ENCODE data around the gene TLR7. TPM values are rescaled to one million over a fixed set of nuclear protein-coding genes. Genes with fewer than 3 reads are reported as not detected.

TLR7 gene
- total and polyA plus RNA-seq, 2 donors (not counting 3 experiments of a cell fraction or from before 2014, with no cell fraction given) = not detected

- ChIA-PET CTCF (no interaction called here), POLR2A (no interaction called here)
Measured at GRCh38 chrX:12936947-12937346, 70.1 kb downstream of the TLR7 start.

More at GRCh38 chrX:12936947-12937346, 70.1 kb downstream of the TLR7 start:
- no peak for DNase-seq (ENCODE audit: low read depth, low spot score)
- dilution Hi-C loops (cut with MboI; ENCODE audit: extremely low pct_ligation_motif_present, low sequenced_read_pairs) = no loop called here
- Histone ChIP-seq H3K9ac (replicated peaks; ENCODE audit: extremely low read depth, insufficient read depth, low read length) (no peak overlapping the region), H3K27me3 (ENCODE audit: control insufficient read depth in 2 of 2, insufficient read depth in 2 of 2, low read length in 2 of 2) (no peaks in the 10 kb centered on the region), H3K9me3 (replicated peaks; ENCODE audit: control insufficient read depth, insufficient read depth, low read length) (no peaks in the 10 kb centered on the region), H2AFZ (ENCODE audit: low read depth, low read length) (no peak overlapping the region), H4K20me1 (replicated peaks; ENCODE audit: control insufficient read depth, extremely low read depth, insufficient read depth, low read length) (no peaks in the 10 kb centered on the region), H3K4me3 (replicated peaks in 1 of 3; ENCODE audit: insufficient read depth in 1 of 3, low read depth in 1 of 3, low read length in 3 of 3) (no peak overlapping the region), H3K79me2 (ENCODE audit: control insufficient read depth, insufficient read depth, low read length) (no peaks in the 10 kb centered on the region), H3K4me2 (ENCODE audit: insufficient read depth, low read length) (no peak overlapping the region), H3K4me1 (ENCODE audit: control insufficient read depth, extremely low read depth, insufficient read depth, low read length) (no peaks in the 10 kb centered on the region), H3K27ac (ENCODE audit: insufficient read depth, low read depth, low read length) (no peak overlapping the region), H3K9me1 (replicated peaks; ENCODE audit: control insufficient read depth, extremely low read depth, insufficient read depth, low read length) (no peaks in the 10 kb centered on the region), H3K36me3 (ENCODE audit: control insufficient read depth in 2 of 2, extremely low read depth in 1 of 2, insufficient read depth in 2 of 2, low read length in 2 of 2) (no peaks in the 10 kb centered on the region)
- intact Hi-C loops (cut with micrococcal nuclease) = no loop called here
- FAIRE-seq = no peak
- TF ChIP-seq EZH2 (IDR thresholded peaks at IDR 0.05; ENCODE audit: borderline replicate concordance, low read depth, low read length, severe bottlenecking) = no peak
- TF ChIP-seq POLR2A (IDR thresholded peaks at IDR 0.05; ENCODE audit: low read depth, low read length) = no peak
- TF ChIP-seq GATA2 (IDR thresholded peaks at IDR 0.05; ENCODE audit: insufficient read depth, insufficient read length, low read depth, low read length) = no peak
- TF ChIP-seq POLR2AphosphoS5 (IDR thresholded peaks at IDR 0.05; ENCODE audit: insufficient read depth, low read depth, low read length) = no peak
- TF ChIP-seq CTCF (IDR thresholded peaks at IDR 0.05; ENCODE audit: extremely low read depth in 1 of 2, insufficient read depth in 1 of 2, low read depth in 1 of 2, low read length in 2 of 2) = no peak
- no peak for TF ChIP-seq MAX (IDR thresholded peaks at IDR 0.05; ENCODE audit: insufficient read depth, insufficient read length)
- no TSS peak for BruUV-seq (replicated peaks)

Other genes starting within 250 kb of the TLR7 start
- 36.7 and 38.0 TPM in 2 replicates for gene PRPS2, start 75.7 kb upstream of the TLR7 start, total RNA-seq
- gene PRPS2, start 75.7 kb upstream of the TLR7 start, polyA plus RNA-seq = 15.0 and 15.9 TPM in 2 replicates
- not detected in 2 replicates for gene TLR8, start 39.5 kb downstream of the TLR7 start, total RNA-seq
- not detected in 2 replicates for gene TLR8, start 39.5 kb downstream of the TLR7 start, polyA plus RNA-seq
- 6,742 and 6,858 TPM in 2 replicates for gene TMSB4X, start 108.0 kb downstream of the TLR7 start, total RNA-seq
- gene TMSB4X, start 108.0 kb downstream of the TLR7 start, polyA plus RNA-seq = 4,136 and 4,540 TPM in 2 replicates
- gene FAM9C, start 177.5 kb downstream of the TLR7 start, total RNA-seq = not detected in 2 replicates
- not detected in 2 replicates for gene FAM9C, start 177.5 kb downstream of the TLR7 start, polyA plus RNA-seq

Measured in endothelial cell of umbilical vein (primary cell).